GM23248 (cell line): ENCODE measurements around the gene SEC22B.
"Not testable (repeated sequence)": the region's sequence is repeated elsewhere in the genome, so short reads cannot be mapped to it uniquely, and the experiment has no call there.

Experiments used
- EZH2 ChIP-seq: fragments of 200-600 bp; sonication (generic); IDR thresholded peaks from 2 replicates; pipeline ENCODE4 v1.6.1; 2018; ENCODE audit warnings: antibody characterized with exemption, mild to moderate bottlenecking; ENCODE audit not compliant: insufficient read depth, poor library complexity, severe bottlenecking
- EZH2phosphoT487 ChIP-seq: fragments of 200-600 bp; sonication (generic); IDR thresholded peaks from 2 replicates; pipeline ENCODE4 v1.6.1; 2018; ENCODE audit warnings: antibody characterized with exemption, moderate library complexity, mild to moderate bottlenecking, low read depth; ENCODE audit not compliant: insufficient read depth

- TF ChIP-seq EZH2, EZH2phosphoT487: not testable (repeated sequence)
These were observed 64.5 kb downstream of the SEC22B start for GRCh38 chr1:120111771-120112170.
